GM21717 (cell line): ENCODE data around the gene ANO6.

ENCODE experiments used
- ATAC-seq: cut with Tn5 transposase; IDR thresholded peaks from one replicate; pipeline ENCODE4 v1.9.1; 2021; ENCODE audit warnings: mild to moderate bottlenecking, moderate library complexity; ENCODE audit not compliant: unreplicated experiment

ANO6 gene

DNA sequence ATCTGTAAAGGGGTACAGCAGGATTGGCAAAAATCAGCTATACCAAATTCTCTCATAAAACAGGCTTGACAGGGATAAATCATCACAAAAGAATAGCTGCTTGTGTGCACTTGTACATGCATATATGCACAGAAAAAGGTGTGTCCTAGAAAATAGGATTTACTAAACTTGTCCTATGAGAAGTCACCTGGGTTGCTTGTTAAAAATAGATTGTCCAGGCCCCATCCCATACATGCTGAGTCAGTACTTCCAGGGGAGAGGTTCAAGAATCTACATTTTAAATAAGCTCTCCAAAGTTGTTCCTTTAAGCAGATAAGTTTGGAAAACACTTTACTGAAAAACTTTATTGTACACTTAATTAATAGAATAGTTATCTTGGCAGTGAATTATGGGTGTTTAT is 123.1 kb downstream of the ANO6 start:
- ATAC-seq: no peak

- ATAC-seq: no peak
Observed at GRCh38 chr12:45342171-45342570, 126.3 kb downstream of the ANO6 start.

- no peak for ATAC-seq
Observed at GRCh38 chr12:45342848-45343247, 127.0 kb downstream of the ANO6 start.

DNA sequence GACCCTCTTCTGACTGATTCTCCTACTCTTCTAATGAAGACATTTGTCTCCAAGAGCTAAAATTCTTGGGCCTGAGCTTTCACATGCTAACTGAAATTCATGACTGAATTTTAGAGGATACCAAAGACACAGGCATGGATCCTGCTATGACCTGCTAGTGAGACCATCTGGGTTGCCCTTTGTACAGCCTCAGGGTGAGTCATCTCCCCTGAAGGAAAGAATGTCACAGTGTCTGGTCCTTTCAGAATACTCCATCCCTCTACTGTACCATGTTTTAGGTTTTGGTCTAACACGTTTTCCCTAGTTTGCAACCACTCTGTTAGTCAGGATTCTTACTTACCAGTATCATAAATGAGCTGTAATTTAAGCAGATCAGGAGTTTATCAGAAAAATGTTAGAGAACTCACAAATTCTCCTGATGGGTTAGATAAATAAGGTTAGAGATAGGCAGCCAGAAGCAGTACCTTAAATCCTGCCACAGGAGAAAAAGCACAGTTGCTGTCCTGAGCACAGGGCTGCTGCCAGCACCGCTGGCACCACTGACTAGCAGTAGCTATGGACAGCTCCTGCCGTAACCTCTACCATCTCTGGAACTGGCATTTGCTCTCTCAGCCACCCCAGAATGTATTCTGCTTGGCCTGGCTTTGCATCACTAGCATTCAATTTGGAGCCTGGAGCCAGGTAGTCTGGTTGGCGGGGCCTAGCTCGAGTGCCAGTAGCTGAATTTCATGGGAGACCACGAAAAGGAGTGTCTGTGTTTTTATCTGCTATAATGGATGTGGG is 127.6 kb downstream of the ANO6 start:
- no peak for ATAC-seq

GRCh38 chr12:45348311-45348710 is 132.4 kb downstream of the ANO6 start:
- no peak for ATAC-seq

DNA sequence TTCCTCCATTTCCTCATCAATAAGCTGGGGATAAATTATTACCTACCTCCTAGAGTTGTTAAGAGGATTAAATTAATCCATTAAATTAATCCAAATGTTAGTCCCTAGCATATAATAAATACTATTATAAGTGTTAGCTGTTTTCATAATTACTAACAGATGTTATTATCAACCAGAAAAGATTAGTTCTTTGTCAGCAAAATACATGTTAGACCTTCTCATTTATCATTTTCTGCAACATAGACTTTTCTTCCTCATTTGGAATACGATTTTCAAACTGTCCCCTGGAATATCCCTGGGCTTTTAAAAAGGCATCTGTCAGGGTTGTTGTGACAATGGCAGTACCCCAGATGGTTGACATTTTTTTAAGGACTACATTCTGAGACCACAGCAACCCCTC is 133.1 kb downstream of the ANO6 start:
- ATAC-seq: no peak

DNA sequence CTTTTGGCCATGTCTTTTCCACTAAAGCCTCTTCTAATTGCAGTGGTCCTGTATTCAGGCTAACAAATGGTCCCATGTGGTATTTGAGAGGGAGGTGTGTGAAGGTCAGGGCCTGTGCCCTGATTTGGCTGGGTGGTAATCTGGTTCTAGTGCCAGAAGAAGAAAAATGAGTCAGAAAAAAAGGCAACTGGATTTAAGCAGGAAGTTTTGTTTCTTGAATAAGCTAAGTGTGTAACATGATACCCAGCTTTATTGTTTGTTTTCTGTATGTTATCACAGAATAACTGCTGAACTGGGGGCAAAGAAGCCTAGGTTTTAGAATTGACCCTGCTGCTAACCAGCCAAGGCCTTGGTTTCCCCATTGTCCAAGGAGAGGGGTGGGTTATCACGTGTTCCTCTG is 134.0 kb downstream of the ANO6 start:
- ATAC-seq: no peak

DNA sequence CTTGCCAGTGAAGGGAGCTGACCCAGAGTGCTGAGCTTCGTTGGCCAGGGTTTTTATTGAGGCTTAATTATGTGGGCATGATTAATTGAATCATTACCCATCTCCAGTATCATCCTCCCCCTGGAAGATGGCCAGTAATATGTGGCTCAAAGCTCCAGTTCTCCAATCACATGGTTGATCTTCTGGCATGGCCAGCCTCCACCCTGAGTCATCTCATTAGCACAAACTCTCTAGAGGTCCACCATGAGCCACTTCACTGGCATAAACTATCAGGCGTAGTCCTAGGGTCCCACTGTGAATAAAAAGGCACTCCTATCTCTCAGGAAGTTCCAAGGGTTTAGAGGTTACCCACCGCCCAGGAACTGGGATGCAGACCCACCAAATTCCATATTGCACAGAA is 135.0 kb downstream of the ANO6 start:
- ATAC-seq: no peak

DNA sequence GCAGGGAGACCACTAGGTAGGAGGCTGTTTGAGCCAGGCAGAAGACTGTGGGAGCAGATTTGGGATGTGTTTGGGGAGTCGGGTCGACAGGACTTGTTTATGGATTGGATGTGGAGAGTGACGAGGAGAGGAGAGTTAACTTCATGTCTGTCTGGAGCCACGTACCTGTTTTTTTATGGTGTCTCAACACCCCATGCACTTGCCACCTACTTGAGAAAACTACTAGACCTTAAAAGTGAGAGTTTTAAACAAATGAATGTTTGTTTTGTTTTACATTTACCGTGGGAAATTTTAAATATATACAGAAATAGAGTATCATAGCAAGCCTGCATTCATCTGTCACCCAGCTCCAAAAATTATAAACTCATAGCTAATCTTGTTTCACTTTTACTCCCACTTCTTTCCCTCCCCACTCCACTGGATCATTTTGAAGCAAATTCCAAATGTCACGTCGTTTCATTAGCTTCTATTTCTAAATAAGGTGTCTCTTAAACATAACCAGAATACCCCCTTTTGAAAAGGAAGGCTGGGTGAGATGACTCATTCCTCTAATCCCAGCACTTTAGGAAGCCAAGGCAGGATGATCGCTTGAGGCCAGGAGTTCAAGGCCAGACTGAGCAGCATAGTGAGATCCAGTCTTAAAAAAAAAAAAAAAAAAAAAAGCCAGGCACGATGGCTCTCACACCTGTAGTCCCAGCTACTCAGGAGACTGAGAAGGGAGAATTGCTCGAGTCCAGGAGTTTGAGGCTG is 136.2 kb downstream of the ANO6 start:
- no peak for ATAC-seq

- ATAC-seq: no peak
Observed at GRCh38 chr12:45353944-45354343, 138.0 kb downstream of the ANO6 start.

DNA sequence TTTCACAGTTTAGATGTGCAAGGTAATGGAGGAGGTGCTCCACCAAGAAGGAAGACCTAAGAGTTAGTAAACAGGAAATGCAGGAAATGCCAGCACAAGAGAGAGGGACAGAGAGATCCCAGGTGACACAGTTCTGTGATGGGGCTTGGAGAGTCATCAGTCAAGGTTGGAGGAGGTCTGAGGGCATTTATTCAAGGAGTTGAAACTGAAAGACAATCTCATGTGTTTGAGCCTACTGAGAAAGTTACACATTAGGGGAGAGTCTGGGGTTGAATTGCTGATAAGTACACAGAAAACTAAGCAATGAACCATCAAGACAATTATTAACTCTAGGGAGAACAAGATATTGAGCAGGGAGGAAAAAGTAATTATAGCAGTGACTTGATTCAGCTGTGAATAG is 138.5 kb downstream of the ANO6 start:
- ATAC-seq: peak; percentile 88

DNA sequence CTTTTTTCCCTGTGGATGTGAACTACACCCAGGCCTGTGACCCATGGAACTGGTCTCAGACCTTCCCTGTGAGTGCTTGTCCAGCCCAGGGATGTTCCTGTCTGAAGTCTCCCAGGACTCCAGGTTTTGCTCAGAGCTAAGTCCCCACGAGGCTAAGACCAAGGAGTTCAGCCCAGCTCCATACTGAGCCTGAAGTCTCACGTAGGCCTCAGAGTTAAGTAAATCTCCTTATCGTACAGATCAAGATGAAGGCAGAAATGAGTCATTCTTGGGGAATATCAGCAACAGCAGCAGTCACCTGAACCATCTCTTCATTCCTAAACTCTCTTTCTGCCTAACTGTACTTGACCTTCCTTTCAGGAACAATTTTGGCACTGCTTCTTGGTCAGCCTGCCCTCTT is 139.8 kb downstream of the ANO6 start:
- no peak for ATAC-seq

- no peak for ATAC-seq
Observed at GRCh38 chr12:45356822-45357538, 141.1 kb downstream of the ANO6 start.

DNA sequence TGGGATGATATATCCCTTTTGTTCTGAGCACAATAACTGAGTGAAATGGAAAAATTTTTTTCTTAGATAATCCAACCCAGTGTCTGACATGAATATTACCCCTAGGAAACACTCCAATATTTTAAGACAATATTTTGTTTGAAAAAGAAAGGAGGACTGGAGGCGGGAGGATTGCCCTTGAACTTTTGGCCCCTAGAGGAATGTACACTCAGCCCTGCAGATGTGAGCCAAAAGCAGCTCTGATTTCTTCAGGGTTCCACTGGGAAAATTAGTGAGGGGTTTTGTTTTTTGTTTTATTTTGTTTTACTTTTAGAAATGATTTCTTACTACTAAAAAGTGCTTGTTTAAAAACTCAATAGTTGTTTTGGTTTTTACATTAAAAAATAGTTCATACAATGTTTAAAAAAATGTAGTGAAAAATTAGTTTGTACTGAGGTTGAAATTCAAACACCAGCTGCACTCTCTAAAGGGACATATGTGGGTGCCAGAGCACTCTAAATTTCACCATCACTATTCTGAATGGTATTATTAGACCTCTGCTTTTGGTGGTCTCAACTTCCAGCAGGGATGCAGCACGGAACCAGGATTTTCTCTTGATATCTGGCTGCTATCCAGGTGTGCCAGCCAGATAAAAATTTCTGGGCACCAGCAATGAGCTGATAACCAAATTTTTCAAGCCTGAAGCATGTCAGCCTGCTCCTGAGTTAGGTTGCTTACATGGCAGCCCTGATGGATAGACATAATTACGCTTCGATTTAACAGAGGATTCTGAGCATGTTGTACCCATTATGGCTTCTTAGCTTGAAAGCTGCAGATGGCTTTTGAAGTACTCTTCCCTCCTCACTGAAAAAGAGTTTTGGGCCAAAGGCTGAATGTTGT is 141.9 kb downstream of the ANO6 start:
- no peak for ATAC-seq

DNA sequence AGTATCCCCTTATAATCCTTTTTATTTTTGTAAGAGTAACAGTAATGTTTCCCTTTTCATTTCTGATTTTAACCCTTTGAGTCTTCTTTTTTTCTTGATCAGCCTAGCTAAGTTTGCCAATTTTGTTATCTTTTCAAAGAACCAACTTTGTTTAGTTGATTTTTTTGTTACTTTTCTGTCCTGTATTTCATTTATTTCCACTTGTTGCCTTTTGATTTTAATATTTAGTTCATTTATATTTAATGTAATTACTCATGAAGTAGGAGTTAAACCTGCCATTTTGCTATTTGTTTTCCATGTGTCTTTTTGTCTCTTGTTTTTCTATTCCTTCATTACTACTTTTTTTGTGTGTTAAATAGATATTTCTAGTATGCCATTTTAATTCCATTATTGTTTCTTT is 146.4 kb downstream of the ANO6 start:
- ATAC-seq: no peak

DNA sequence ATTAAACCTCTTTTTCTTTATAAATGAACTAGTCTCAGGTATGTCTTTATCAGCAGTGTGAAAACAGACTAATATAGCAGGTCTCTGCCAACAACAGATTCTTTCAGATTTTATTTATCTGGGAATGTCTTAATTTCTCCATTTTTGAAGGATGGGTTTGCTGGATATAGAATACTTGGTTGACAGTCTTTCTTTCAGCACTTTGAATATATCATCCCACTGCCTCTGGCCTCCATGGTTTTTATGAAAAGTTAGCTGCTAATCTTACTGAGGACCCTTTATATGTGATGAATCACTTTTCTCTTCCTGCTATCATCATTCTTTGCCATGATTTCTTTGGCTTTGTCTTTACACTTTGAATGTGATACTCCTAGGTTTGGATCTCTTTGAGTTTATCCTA is 148.0 kb downstream of the ANO6 start:
- no peak for ATAC-seq

GRCh38 chr12:45368841-45369489 is 153.1 kb downstream of the ANO6 start:
- ATAC-seq: no peak

GRCh38 chr12:45377815-45378214 is 161.9 kb downstream of the ANO6 start:
- no peak for ATAC-seq

- ATAC-seq: no peak
Observed at GRCh38 chr12:45379261-45379660, 163.4 kb downstream of the ANO6 start.

DNA sequence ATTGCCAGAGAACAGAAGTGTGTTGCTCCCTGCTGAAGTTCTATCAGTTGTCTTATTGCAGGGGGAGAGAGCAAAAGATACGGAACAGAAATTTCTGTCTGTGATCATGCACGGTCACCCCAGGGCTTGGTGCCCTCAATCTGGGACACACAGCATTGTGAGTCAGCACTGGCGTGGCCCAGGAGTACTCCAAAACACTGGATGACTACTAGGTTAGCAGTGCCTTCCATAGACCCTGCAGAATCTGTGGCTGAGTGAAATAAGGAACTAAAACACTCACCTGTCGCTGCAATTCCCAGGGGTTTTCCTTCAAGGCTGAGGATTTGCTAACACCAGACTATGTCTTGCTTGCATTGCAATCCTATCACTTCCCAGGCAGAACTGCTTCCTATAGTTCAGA is 165.5 kb downstream of the ANO6 start:
- ATAC-seq: no peak
